ENCODE data around the gene SSBP4. TPM values are rescaled to one million over a fixed set of nuclear protein-coding genes. Genes with fewer than 3 reads are reported as not detected.
A peak's percentile ranks its signal among the peaks of the same experiment; 100 is the strongest.

Gene SSBP4
- total and polyA plus RNA-seq, 2 experiments from 2014 or later = 44.4 to 52.0 TPM

- Histone ChIP-seq H3K4me2 (no peak overlapping the region), H3F3A (replicated peaks; ENCODE audit: low read depth) (0 out of 2 replicates have a peak, but pooled peaks cover 3% of the 10 kb centered on the region), H3K79me2 (replicated peaks; ENCODE audit: insufficient read depth) (no peaks in the 10 kb centered on the region), H3K4me3 (no peak overlapping the region), H3K4me1 (ENCODE audit: insufficient read depth) (no peaks in the 10 kb centered on the region), H3K27me3 (ENCODE audit: insufficient read depth) (no peaks in the 10 kb centered on the region), H3K9me2 (ENCODE audit: insufficient read depth) (no peaks in the 10 kb centered on the region), H3K36me3 (ENCODE audit: insufficient read depth) (no peaks in the 10 kb centered on the region; the same call in 1 of the 2 replicates), H2AFZ (no peak overlapping the region), H3K27ac (ENCODE audit: low read depth) (0 out of 2 replicates have a peak overlapping the region, but pooled peaks have one; percentile 50), H4K20me1 (replicated peaks; ENCODE audit: insufficient read depth) (no peaks in the 10 kb centered on the region; the same call in 1 of the 2 replicates)
- TF ChIP-seq CREB1 (CRISPR knock-in tag; IDR thresholded peaks at IDR 0.05; ENCODE audit: low read depth) (no peak), ZNF114 (CRISPR knock-in tag; IDR thresholded peaks at IDR 0.05) (no peak), EZH2phosphoT487 (IDR thresholded peaks at IDR 0.05; ENCODE audit: unreplicated experiment) (no peak), EZH2 (IDR thresholded peaks at IDR 0.05; ENCODE audit: low read depth, unreplicated experiment) (no peak), STAT1 (IDR thresholded peaks at IDR 0.05; ENCODE audit: unreplicated experiment) (no peak), POLR2AphosphoS5 (IDR thresholded peaks at IDR 0.05; ENCODE audit: low read depth) (no peak)
- DNase-seq (ENCODE audit: low spot score) (no peak), ATAC-seq (no peak)
- peaks cover 9% of the 10 kb centered on the region for H3K27me3 Mint-ChIP-seq (ENCODE audit: insufficient read depth, low read depth, poor library complexity)
- H3K4me1 Mint-ChIP-seq = peaks cover 10% of the 10 kb centered on the region; the same call in 2 of the 3 replicates
- H3K4me3 Mint-ChIP-seq = no peak overlapping the region; the same call in 2 of the 3 replicates
- no peak overlapping the region for H3K27ac Mint-ChIP-seq
- no peaks in the 10 kb centered on the region; the same call in 2 of the 3 replicates for H3K9me3 Mint-ChIP-seq
- H3K36me3 Mint-ChIP-seq (ENCODE audit: low read depth) = peaks cover 8% of the 10 kb centered on the region; the same call in 2 of the 3 replicates
These were observed 34.2 kb downstream of the SSBP4 start for GRCh38 chr19:18453269-18454024.

- no peak overlapping the region for H3K27ac ChIP-seq (ENCODE audit: low read depth)
- no peaks in the 10 kb centered on the region for H3K4me1 ChIP-seq (ENCODE audit: insufficient read depth)
- H3K9me2 ChIP-seq (ENCODE audit: insufficient read depth) = no peaks in the 10 kb centered on the region
- H3K4me2 ChIP-seq = no peak overlapping the region
- H3K4me1 Mint-ChIP-seq = peaks cover 8% of the 10 kb centered on the region; the same call in 2 of the 3 replicates
- H3F3A ChIP-seq (replicated peaks; ENCODE audit: low read depth) = no peaks in the 10 kb centered on the region
- H3K27ac Mint-ChIP-seq = no peak overlapping the region
- no peaks in the 10 kb centered on the region for H3K36me3 ChIP-seq (ENCODE audit: insufficient read depth)
- H3K9me3 Mint-ChIP-seq = no peaks in the 10 kb centered on the region; the same call in 2 of the 3 replicates
- DNase-seq (ENCODE audit: low spot score) = no peak
- no peaks in the 10 kb centered on the region for H3K79me2 ChIP-seq (replicated peaks; ENCODE audit: insufficient read depth)
- no peaks in the 10 kb centered on the region; the same call in 1 of the 2 replicates for H4K20me1 ChIP-seq (replicated peaks; ENCODE audit: insufficient read depth)
- no peaks in the 10 kb centered on the region for H3K27me3 ChIP-seq (ENCODE audit: insufficient read depth)
- no peak overlapping the region for H3K4me3 ChIP-seq
- H3K36me3 Mint-ChIP-seq (ENCODE audit: low read depth) = peaks cover 12% of the 10 kb centered on the region; the same call in 2 of the 3 replicates
- H3K27me3 Mint-ChIP-seq (ENCODE audit: insufficient read depth, low read depth, poor library complexity) = peaks cover 12% of the 10 kb centered on the region
- H2AFZ ChIP-seq = no peak overlapping the region
- H3K4me3 Mint-ChIP-seq = no peak overlapping the region
- ATAC-seq = no peak
- TF ChIP-seq REST (IDR thresholded peaks at IDR 0.05; ENCODE audit: unreplicated experiment) (no peak), EZH2phosphoT487 (IDR thresholded peaks at IDR 0.05; ENCODE audit: unreplicated experiment) (no peak), JUNB (IDR thresholded peaks at IDR 0.05; ENCODE audit: unreplicated experiment) (no peak), ZNF114 (CRISPR knock-in tag; IDR thresholded peaks at IDR 0.05) (no peak), CTCF (conservative IDR thresholded peaks at IDR 0.05; ENCODE audit: low read depth in 2 of 2) (no peak), EZH2 (IDR thresholded peaks at IDR 0.05; ENCODE audit: low read depth, unreplicated experiment) (no peak), CREB1 (CRISPR knock-in tag; IDR thresholded peaks at IDR 0.05; ENCODE audit: low read depth) (no peak)
These were observed 37.1 kb downstream of the SSBP4 start for GRCh38 chr19:18456279-18456678.
